Cerebellar cortex (tissue), 1 donor: ENCODE measurements around the gene MEGF6.
A peak's percentile ranks its signal among the peaks of the same experiment; 100 is the strongest.
"Not testable (repeated sequence)": the region's sequence is repeated elsewhere in the genome, so short reads cannot be mapped to it uniquely, and the experiment has no call there.

Experiments
- DNase-seq: peaks from one replicate; pipeline ENCODE4 v3.0.0-alpha.2; 2015; ENCODE audit warnings: low spot score

MEGF6 gene

DNA sequence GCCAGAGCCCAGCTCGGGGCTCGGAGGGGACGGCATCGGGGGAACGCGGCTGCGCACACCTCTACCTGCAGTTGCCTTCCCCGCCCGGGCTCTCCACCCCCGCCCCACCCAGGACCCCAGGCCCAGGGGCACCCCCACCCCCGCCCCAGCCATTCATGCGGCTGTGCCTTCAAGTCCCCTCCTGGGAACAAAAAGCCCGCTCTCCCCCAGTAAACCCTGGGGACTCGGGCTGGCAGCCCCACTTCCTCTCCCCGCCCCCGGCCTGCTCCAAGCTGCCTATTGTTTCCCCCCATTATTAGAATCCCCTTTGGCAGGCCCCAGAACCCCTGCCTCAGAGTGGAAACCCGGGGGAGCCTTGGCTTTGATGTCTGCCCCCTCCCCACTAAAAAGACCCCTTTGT is 18.0 kb downstream of the MEGF6 start:
- DNase-seq: no peak

DNA sequence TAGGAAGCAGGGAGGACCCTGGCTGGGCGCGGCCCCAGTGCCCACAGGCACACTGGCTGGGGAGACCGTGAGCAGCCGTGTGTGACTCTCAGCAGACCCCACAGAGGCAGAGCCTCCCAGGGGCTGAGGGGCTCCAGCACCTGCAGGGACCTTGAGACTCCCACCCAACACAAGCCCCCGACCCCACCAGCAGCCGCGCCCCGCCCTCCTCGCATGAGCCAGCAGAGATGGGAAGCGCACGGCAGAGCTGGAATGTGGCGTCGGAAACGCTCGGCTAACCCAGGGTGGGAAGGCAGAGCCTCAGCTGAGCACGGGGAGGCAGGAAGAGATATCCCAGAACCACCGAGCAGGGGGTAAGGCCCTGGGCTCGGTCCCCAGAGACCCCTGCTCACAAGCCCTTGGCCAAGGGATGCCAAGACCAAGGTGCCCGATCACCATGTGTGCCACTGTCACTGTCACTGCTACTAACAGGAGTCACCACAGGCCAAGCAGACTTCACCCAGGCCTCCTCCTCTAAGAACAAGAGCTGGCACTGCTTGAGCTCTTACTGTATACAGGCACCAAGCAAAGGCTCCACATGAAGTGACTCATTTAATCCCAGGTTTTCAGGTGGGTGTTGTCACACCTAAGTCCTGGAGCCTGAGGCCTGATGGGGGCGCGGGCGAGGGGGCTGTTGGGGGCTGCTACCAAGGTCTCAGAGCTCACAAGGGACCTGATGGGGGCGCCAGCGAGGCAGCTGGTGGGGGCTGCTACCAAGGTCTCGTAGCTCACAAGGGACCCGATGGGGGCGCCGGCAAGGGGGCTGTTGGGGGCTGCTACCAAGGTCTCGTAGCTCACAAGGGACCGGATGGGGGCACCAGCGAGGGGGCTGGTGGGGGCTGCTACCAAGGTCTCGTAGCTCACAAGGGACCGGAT is 20.1 kb downstream of the MEGF6 start:
- DNase-seq: no peak

DNA sequence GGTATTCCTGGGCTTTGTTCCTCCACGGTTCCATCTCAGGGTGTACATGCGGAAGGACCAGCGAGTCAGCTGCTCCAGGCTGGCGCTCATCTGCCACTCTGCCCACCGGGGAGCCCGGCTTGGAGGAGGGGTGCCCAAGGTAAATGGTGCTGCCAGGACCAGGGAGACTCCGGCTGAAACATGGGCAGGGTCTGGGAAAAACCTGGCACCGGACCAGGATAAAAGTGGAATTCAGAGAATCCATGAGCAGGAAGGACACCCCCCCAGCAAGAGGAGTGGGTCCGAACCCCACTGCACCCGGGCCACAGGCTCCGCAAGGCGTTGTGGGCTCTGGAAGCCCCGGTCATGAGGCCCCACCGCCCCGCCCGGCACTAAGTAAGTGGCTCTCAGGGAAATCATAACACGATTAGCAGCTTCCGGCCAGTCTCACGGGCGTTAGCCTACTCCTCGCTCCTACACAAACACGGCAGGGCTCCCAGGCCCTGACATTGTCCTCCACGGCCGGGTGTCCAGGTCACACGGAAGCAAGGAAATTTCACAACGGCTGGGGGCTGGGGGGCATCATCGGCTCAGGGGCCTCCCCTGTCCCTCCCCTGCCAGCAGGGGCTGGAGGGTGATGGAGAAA is 21.1 kb downstream of the MEGF6 start:
- DNase-seq: no peak

DNA sequence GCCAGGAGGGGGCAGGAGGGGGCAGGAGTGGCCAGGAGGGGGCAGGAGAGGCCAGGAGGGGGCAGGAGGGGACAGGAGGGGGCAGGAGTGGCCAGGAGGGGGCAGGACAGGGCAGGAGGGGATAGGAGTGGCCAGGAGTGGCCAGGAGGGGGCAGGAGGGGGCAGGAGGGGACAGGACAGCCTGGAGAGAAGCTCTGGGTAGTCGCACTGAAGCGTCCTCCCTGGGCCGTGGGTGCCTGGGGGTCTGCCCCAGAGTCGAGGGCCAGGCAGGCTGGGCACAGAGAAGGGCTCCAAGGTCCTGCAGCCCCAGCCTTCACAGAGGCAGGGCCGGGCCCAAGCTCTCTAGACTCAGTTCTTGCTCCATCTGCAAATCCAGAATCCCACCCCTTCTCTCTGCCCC is 22.9 kb downstream of the MEGF6 start:
- no peak for DNase-seq

DNA sequence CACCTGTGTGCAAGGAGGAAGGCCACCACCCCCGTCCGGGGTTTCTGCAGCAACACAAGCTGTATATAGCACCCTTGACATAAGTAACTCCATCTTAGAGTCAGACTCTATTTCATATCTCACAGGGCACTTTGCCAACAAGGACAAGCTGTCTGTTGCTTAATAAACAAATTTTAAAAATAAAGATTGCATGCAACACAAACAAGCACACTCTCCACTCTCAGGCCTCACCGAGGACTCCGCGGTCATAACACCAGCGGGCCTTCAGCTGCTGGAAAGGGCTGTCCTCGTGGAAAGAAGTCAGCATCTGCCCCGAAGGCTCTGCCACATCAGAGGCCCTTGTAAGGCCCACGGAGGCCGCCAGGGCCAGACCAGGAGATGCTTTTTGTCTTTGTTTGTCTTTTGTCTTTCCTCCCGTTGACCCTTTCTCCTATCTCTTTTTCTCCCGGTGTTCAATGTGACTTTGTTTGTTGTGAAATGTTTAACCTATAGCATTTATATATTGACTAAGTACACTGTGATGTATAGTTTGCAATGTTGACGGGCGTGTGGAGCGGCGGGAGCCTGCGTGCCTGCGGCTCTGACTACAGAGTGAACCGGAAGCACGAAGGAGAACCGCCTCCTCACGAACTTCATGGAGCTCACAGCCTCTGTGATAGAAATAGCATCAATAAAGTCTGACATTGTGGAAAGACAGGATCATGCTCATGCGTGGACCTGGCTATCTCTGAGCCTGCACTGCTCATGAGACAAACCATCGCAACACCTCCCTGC is 24.1 kb downstream of the MEGF6 start:
- no peak for DNase-seq

DNA sequence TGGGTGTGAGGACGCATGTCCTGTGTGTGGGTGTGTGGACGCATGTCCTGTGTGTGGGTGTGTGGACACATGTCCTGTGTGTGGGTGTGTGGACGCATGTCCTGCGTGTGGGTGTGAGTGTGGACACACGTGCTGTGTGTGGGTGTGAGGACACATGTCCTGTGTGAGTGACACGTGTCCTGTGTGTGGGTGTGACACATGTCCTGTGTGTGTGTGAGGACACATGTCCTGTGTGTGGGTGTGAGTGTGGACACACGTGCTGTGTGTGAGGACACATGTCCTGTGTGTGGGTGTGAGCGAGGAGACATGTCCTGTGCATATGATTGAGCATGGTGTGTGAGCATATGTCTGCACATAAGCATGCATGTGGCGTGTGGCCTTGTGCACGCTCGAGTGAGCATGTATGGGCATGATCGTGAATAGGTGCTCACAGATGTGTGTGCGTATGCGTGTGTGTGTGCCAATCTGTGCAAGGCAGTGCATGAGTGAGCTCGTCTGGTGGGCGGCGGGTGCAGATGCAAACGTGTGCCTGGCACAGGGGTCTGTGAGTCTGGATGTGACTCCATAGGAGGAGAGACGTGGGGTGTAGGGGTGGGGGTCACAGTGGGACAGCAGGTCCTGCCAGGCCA is 25.3 kb downstream of the MEGF6 start:
- DNase-seq: no peak

DNA sequence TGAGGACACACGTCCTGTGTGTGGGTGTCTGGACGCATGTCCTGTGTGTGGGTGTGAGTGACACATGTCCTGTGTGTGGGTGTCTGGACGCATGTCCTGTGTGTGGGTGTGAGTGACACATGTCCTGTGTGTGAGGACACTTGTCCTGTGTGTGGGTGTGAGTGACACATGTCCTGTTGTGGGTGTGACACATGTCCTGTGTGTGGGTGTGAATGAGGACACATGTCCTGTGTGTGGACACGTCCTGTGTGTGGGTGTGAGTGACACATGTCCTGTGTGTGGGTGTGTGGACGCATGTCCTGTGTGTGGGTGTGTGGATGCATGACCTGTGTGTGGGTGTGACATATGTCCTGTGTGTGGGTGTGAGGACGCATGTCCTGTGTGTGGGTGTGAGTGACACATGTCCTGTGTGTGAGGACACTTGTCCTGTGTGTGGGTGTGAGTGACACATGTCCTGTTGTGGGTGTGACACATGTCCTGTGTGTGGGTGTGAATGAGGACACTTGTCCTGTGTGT is 25.9 kb downstream of the MEGF6 start:
- not testable (repeated sequence) for DNase-seq

DNA sequence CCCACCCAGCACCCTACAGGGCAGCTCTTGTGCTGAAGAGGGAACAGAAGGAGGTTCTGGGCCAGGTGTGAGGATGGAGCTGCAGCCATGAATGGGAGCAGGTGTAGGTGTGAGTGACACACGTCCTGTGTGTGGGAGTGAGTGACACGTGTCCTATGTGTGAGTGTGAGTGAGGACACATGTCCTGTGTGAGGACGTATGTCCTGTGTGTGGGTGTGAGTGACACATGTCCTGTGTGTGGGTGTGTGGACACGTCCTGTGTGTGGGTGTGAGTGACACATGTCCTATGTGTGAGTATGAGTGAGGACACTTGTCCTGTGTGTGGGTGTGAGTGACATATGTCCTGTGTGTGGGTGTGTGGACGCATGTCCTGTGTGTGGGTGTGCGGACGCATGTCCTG is 26.4 kb downstream of the MEGF6 start:
- DNase-seq: no peak

DNA sequence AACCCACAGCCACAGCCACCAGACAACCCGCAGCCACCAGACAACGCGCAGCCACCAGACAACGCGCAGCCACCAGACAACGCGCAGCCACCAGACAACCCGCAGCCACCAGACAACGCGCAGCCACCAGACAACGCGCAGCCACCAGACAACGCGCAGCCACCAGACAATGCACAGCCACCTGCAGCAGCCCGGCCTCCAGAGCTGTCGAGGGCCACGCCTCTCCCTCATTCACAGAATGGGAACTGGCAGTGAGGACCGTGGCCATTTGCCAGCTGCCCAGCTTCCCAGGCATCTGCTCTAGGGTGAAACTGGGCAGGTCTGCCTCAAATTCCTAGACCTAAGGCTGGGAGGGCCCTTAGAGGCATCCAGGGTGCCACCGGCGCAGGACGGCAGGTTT is 27.6 kb downstream of the MEGF6 start:
- DNase-seq: not testable (repeated sequence)

DNA sequence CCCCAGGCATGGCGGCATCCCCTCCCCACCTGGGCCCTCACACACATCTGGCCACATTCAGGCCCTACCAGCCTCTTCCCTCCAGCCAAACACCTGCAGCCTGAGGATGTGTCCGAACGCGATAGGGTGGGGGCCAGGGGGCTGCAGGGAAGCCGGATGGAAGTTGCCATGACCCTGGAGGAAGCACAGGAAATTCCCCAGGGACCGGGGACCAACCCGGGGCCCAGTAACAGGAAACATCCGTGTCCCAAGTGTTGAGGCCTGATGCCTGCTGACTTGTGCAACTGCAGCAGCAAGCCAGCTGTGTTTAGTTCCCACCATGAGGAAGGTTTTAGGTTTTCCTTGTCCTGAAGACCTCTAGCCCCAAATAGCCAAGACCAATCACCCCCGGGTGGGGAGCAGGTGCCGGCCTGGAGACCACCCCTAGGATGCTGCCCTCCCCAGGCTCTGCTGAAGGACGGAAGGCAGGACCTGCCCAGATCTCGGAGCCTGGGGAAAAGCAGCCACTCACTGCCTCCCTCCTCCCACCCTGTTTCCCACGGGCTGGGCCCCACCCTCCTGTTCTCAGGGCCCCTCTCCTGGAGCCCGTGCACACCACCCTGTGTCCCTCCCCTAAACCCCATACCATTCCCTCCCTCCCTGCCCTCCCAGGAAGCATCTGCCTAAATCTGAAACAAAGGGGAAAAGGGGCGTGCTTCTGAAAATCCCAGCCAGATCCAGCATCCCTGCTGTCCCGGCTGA is 29.8 kb downstream of the MEGF6 start:
- DNase-seq: no peak

DNA sequence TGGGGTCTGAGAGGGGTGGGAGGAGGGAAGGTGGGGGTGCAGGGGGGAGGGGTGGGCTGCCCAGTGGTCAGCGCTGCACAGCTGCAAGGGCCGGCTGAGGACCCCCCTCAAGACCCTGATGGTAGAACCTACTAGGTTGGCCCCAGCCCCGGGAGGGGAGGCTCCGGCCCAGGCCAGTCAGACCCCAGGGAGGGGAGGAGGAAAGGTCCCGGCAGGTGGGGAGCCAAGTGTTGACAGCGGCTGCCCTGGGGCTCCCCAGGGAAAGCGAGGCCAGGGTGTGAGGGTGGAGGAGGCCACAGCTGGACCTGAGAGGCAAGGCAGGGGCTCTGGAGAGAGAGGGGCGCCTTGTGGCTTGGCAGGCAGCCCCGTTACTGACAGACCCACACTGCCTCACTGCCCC is 31.1 kb downstream of the MEGF6 start:
- no peak for DNase-seq

DNA sequence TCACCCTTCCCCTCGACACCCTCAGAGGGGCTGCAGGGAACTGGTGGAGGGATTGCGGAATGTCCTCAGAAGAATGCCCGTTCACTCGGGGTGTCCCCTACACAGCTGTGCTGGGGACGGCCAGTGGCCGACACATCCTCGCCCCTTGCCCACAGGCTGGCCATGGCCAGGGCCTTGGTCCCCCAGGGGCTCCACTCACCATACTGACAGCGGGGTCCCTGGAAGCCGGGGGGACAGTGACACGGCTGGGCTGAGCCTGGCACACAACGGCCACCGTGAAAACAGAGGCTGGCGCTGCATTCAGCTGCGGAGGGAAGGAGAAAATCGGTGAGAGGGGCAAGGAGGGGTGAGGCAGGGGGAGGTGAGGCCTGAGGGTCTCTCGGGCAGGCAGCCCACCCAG is 31.7 kb downstream of the MEGF6 start:
- DNase-seq: no peak

DNA sequence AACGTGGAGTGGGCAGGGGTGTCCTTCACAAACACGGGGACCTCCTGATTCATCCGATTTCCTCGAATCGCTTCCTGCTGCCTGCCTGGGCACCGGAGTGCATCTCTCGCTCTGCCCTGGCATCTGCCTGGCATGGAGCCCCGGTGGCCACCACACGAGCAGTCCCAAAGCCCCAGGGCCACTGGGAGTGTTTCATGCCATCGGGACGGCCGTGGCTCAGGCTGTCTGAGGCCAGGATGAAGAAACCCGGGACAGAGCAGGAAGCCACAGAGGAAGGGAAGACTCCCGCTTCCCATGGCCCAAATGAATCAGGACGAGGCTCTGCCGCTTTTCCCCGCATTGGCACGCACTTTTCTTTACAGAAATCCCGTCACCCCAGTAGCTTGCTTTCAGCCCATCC is 32.4 kb downstream of the MEGF6 start:
- no peak for DNase-seq

DNA sequence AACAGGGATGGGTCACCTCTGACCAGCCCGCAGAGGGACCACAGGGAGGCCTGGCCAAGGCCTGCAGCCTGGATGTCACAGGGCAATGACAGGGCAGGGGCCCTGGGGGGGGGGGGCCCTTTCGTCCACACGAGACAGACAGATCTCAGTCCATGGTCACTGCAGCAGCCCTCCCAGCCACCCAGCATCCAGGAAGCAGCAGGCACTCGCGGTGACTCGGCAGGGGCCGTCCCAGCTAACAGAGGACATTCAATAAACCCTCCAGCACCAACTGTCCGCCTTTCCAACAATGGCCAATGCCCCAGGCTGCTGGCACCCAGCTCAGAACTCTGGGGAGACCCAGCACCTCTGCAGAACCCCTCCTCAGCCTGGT is 32.9 kb downstream of the MEGF6 start:
- DNase-seq: no peak

DNA sequence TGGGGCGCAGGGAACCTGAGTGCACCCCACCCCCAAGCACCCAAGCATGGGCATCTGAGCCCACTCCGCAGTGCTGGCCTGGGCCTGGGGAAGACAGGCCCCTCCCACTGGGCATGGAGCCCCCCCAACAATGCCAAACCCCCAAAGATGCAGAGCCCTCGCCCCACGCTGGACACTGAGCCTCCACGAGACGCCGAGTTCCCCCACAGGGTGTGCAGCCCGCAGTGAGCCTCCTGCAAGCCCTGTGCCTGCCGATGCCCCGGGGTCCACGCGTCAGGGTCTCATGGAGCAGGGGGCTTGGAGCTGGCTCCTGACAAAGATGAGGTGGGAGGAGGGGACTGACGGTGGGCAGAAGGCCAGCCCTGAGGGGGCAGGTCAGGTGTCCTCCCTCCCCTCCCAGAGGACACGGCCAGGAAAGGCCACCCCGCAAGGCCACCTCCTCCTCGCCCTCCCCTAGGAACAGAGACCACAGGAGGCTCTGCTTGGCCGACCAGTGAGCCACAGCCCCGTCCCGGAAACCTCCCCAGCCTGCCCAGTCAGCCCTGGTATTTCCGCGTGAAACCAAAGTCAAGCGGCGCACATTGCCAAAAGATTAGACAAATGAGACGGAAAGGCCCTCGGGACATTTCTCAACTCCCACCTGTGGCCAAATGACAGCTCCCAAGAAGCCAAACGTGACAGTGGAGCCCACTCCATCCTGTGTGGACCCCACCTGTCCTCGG is 33.4 kb downstream of the MEGF6 start:
- no peak for DNase-seq

DNA sequence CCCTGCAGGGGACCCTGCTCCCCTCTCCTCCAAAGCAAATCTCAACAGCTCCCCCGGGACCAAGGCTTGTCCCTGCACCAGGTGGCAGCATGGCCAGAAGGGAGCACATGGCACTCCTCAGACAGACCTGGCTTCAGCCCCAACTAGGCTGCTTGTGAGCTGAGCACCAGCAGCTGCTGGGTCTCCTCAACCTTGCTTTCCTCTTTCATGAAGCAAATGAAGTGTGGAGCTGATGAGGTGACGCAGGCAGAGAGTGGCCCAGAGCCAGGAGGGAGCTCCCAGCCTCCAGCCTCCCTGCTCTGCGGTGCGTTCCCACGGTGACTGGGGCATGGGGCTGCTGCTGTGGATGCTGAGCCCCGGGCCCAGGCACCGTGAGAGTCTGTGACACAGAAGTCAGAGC is 34.0 kb downstream of the MEGF6 start:
- peak; percentile 36 for DNase-seq

DNA sequence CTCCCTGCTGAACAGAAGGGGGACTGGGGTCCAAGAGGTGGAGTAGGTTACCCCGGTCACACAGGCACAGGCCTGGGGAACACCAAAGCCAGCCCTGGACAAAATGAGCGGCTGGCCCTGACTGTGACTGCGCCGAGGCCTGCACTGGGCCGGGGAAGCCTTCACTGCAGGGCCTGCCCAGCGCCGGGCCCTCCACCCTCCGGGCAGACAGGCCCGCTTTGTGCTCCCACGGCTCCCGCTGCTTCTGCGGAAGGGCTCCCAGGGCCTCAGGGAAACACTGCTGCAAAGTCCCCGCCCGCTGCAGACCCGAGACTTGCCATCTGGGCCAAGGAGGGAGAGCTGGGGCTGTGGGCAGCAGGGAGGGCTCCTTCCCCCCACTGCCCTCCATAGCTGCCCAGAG is 35.3 kb downstream of the MEGF6 start:
- no peak for DNase-seq

DNA sequence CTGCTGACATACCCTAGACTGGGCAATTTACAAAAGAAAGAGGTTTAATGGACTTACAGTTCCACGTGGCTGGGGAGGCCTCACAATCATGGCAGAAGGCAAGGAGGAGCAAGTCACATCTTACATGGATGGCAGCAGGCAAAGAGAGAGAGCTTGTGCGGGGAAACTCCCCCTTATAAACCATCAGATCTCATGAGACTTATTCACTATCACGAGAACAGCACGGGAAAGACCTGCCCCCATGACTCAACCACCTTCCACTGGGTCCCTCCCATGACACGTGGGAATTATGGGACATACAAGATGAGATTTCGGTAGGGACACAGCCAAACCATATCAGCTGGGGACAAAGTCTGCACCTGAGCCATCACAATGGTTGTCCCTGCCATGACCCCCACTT is 35.8 kb downstream of the MEGF6 start:
- not testable (repeated sequence) for DNase-seq

DNA sequence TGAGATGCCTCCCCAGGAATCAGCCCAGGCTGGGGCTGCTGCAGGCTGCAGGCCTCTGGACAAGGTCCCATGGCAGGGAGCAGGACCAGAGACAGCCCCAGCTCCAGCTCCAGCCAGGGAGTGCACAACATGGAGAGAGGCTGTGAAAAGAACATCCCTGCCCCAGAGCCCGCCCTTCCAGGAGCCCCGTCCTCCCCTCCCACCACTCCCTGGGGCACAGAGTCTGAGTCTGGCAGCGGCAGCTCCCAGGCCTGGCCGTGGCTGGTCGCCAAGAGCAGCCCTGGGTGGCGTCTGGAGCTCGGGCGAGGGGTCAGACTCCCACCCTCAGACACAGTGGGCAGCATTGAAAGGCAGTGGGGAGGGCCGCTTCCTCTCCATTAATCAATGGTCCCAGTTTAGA is 37.8 kb downstream of the MEGF6 start:
- no peak for DNase-seq

DNA sequence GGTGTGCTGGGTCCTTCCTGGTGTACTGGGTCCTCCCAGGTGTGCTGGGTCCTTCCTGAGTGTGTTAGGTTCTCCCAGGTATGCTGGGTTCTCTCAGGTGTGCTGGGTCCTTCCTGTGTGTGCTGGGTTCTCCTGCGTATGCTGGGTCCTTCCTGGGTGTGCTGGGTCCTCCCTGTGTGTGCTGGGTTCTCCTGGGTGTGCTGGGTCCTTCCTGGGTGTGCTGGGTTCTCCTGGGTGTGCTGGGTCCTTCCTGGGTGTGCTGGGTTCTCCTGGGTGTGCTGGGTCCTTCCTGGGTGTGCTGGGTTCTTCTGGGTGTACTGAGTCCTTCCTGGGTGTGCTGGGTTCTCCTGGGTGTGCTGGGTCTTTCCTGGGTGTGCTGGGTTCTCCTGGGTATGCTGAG is 38.7 kb downstream of the MEGF6 start:
- DNase-seq: not testable (repeated sequence)

DNA sequence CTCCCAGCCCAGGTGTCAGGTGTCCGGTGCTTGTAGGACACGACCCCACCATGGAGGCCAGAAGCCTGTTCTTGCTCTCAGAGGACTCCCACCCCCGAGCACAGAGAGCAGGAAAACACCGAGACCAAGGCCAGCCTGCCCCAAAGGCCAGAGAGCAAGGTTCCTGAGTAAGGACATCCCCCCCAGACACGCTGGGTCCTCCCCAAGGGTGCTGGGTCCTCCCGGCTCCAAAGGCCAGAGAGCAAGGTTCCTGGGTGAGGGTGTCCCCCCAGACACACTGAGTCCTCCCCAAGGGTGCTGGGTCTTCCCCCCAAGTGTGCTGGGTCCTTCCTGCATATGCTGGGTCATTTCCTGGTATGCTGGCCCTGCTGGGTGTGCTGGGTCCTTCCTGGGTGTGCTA is 40.0 kb downstream of the MEGF6 start:
- DNase-seq: no peak
